HL-60/S4 treated with retinoic acid at 250 ng/mL for 4 days and 3 days (cell line): ENCODE data around the gene CYP4F22.
"Not testable (repeated sequence)": the region's sequence is repeated elsewhere in the genome, so short reads cannot be mapped to it uniquely, and the experiment has no call there.

Experiments used
- in situ Hi-C: fragments of 300-500 bp; cut with MboI; formaldehyde crosslinking; loops from 2 replicates; pipeline ENCODE4 v1.7.0; 2022; ENCODE audit warnings: low sequenced_read_pairs

Gene CYP4F22

DNA sequence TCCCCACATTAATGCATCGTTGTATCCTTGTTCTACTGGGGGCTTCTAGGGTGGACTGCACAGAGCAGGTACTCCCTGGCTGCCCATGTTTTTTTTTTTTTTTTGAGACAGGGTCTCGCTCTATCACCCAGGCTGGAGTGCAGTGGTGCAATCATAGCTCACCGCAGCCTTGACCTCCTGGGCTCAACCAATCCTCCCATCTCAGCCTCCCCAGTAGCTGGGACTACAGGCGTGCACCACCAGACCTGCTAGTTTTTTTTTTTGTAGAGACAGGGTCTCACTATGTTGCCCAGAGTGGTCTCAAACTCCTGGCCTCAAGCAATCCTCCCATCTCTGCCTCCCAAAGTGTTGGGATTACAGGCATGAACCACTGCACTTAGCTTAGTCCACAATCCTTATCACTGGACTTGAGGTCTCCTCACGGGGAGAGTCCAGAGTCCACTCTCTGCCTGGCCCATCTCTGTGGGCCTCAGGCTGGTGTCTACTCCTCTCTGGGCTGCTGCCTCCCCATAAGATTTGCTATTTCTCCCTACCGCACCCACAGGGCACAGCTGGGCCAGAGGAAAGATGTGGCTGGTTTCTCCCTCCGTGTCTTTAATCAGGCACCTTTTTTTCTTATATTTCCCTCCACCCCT is 56.3 kb downstream of the CYP4F22 start:
- in situ Hi-C loops = loop anchor here (25.0 kb wide), 1 partner anchor 302 kb away; no protein-coding TSS in a partner anchor

- in situ Hi-C loops = loop anchor here (25.0 kb wide), 1 partner anchor 308 kb away; no protein-coding TSS in a partner anchor
These were observed 62.1 kb downstream of the CYP4F22 start for GRCh38 chr19:15570420-15570819.

GRCh38 chr19:15575406-15575805 is 67.1 kb downstream of the CYP4F22 start:
- in situ Hi-C loops = no loop called here

GRCh38 chr19:15576526-15577156 is 68.3 kb downstream of the CYP4F22 start:
- in situ Hi-C loops = no loop called here

GRCh38 chr19:15577184-15577771 is 69.0 kb downstream of the CYP4F22 start:
- in situ Hi-C loops = no loop called here

GRCh38 chr19:15583346-15583745 is 75.0 kb downstream of the CYP4F22 start:
- in situ Hi-C loops = no loop called here

DNA sequence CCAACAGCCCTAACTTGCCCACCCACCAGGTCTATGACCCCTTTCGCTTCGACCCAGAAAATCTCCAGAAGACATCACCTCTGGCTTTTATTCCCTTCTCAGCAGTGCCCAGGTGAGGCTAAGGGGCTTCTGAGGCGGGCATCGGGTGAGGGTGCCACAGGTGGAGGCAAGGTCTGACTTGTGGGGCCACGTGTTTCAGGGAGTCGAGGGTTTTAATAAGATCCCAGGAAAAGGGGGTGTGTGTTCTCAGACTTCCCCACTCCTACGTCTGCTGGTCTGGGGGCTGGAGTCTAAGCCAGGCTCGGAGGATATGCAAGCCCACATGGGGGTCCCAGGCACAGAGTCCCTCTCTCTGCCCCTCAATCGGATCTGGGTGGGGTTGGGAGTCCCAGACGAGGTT is 75.8 kb downstream of the CYP4F22 start:
- in situ Hi-C loops = no loop called here

DNA sequence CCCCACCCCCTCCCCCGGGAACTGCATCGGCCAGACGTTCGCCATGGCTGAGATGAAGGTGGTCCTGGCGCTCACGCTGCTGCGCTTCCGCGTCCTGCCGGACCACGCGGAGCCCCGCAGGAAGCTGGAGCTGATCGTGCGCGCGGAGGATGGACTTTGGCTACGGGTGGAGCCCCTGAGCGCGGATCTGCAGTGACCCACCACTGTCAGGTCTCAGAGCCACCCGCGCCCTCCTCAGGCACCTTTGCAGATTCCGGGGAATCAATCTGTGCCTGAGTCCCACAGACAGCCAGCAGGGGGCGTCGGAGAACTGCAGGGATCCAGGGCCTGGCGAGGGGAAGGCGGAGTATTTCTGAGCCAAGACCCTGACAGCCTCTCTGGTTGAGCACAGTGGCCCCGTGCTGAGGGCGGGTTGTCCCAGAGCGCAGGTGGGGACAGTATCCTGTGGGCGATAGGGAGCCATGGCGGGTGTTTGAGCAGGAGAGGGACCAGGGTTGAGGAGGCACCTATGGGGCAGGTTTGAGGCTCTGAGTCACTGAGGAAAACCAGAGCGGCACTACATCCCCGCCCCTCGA is 76.3 kb downstream of the CYP4F22 start:
- in situ Hi-C loops = no loop called here

DNA sequence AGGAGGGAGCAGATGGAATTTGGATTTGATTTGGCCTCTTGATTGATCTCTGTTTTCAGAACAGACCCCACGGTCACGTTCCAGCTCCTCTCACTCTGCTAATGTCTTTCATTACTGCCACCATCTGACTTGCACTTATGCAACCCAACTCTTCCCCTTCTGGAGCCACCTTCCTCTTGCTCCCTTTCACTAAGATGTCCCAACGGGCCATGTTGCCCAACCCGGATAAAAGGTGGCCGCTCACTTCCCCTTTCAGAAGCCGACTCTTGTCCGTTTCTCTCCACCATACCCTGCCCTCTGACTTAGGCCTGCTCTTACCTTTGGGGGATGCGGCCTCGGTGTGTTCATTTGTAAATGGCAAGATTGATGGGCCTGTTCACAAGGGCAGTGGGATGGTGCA is 79.3 kb downstream of the CYP4F22 start:
- in situ Hi-C loops = no loop called here

DNA sequence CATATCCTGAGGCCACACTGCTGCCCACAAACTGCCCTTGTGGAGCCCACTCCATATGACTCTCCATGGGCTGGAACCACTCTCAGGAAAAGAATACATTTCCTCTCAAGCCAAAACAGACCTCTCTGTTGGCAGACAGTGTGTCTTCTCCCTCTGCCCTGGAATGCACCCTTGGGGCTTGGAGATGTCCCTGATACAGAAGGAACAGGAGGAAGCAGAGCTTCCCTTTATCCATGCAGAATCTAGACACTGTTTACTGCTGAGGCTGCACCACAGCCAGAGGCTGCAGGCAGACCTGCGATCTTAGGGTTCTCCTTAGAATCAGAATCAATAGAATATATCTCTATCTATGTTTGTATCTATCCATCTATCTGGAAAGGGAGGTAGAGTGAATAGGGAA is 79.9 kb downstream of the CYP4F22 start:
- in situ Hi-C loops = no loop called here

DNA sequence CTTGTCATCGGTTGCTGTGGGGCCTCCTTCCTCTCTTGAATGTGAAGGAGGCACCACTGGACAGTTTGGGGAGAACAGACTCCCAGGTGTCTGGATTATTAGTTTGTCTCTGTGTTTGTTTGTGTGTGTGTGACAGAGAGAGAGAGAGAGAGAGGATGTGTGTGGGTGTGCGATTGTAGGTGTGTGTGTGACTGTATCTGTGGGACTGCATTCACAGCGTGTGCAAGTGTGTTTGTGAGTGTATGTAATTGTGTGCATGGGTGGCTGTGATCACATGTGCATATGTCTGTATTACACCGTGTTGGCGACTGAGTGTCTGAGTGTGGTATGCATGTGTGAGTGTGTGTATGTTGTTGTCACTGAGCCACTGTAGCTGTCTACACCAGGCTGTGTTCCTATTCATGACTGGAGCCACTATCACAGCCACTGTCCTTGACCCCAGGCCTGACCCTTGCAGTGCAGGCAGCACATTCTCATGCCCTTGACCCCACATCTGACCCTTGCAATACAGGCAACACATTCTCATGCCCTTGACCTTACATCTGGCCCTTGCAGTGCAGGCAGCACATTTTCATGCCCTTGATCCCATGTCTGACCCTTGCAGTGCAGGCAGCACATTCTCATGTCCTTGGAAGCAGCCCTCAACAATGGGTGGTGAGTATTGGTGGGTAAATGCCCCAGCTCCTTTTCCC is 81.6 kb downstream of the CYP4F22 start:
- in situ Hi-C loops = no loop called here

DNA sequence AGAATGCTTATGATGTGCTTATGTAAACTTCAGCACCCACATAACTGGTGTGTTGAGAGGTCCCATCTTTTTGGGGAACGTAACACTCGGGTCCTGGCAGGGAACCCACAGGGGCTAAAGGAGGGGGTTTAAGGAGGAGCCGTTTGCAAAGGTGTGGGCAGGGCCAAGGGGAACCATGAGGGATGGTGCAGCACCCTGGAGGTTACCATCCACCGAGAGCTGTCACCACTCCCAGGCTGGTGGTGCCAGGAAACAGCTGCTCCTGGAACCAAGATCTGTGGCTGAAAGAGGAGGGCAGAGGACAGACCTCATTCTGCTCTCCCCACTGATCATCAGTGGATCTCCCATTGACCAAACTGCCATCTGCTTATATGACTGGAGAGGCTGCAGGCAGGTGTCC is 83.5 kb downstream of the CYP4F22 start:
- in situ Hi-C loops = no loop called here

DNA sequence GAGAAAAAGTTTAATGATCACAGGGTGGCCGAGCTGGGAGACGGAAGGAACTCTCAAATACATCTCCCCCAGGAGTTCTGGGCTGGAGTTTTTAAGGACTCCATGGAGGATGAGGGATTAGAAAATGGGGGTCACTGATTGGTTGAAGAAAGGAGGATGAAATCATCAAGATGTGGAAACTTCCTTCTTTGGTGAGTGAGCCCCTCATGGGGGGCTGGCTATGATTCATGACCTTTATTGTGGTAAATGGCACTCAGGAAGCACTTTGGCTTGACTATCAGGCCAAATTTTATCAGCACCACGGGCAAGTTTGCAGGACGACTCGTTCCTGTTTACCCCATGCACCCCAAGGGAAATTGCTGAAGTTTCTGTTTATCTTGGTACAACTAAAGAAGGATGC is 84.2 kb downstream of the CYP4F22 start:
- in situ Hi-C loops = not testable (repeated sequence)

DNA sequence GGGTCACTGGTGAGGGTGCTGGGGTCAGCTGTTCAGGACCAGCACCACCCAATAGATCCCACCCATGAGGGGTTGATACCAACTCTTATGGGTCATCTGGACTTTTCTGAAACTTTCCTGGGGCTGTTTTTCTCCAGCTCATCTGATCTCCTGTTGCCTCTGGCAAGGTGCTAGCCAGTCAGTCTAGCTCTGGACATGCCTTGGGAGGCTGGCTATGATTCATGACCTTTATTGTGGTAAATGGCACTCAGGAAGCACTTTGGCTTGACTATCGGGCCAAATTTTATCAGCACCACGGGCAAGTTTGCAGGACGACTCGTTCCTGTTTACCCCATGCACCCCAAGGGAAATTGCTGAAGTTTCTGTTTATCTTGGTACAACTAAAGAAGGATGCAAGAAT is 85.4 kb downstream of the CYP4F22 start:
- in situ Hi-C loops = not testable (repeated sequence)

DNA sequence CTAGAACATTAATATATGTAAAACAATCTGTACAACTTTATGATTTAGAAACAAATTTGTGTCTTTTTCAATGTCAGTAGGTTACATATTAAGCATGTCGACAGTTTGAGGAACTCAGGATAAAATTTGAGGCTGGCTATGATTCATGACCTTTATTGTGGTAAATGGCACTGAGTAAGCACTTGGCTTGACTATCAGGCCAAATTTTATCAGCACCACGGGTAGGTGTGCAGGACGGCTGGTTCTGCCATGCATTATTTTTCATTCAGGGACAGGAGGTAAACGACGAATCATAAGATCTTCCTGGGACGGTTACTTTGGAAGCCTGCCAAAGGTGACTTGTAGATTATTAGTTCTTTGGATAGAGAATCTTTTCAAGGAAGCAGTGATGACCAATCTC is 86.7 kb downstream of the CYP4F22 start:
- in situ Hi-C loops = no loop called here
